Body of pancreas (tissue), 4 donors: ENCODE results near the gene GABRB2.

Experiments
- POLR2A ChIP-seq, 3 donors: fragments of 450-650 bp; IDR thresholded peaks; one replicate each; pipeline ENCODE4 v1.6.1; 2016; ENCODE audit warnings: antibody characterized with exemption in 3 of 3, mild to moderate bottlenecking in 2 of 3
- TF ChIP-seq, protein P1 (sequence below), 7 experiments: fragments of 450-650 bp in 4 of 7; fragments of 200-600 bp in 3 of 7; sonication (generic) in 3 of 7; IDR thresholded peaks; one replicate each; pipeline ENCODE4 v1.5.1; 2016 to 2019; ENCODE audit warnings: antibody characterized with exemption in 7 of 7

DNA sequence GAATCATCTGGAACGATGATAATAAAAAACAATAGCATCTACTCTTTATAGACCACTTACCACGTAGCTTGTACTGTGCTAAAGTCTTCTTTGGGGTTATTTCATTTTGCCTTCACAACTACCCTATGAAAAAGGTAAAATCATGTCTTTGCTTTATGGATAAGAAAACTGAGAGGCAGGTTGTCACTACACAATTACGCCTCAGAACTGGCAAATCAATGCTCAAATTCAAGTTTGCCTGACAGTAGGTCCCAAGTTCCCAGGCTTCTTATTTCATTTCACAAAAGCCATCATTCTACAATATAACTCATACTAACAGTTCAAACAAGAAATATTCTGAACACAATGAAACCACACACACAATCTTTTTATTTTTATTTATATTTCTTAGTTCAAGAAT is 258.5 kb downstream of the GABRB2 start:
- TF ChIP-seq, protein P1, sequence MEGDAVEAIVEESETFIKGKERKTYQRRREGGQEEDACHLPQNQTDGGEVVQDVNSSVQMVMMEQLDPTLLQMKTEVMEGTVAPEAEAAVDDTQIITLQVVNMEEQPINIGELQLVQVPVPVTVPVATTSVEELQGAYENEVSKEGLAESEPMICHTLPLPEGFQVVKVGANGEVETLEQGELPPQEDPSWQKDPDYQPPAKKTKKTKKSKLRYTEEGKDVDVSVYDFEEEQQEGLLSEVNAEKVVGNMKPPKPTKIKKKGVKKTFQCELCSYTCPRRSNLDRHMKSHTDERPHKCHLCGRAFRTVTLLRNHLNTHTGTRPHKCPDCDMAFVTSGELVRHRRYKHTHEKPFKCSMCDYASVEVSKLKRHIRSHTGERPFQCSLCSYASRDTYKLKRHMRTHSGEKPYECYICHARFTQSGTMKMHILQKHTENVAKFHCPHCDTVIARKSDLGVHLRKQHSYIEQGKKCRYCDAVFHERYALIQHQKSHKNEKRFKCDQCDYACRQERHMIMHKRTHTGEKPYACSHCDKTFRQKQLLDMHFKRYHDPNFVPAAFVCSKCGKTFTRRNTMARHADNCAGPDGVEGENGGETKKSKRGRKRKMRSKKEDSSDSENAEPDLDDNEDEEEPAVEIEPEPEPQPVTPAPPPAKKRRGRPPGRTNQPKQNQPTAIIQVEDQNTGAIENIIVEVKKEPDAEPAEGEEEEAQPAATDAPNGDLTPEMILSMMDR (IDR thresholded peaks at IDR 0.05) = no peak
- TF ChIP-seq POLR2A (IDR thresholded peaks at IDR 0.05) = no peak
